ENCODE results near the gene CSK. TPM values are rescaled to one million over a fixed set of nuclear protein-coding genes. Genes with fewer than 3 reads are reported as not detected.

Gene CSK
- polyA plus RNA-seq, 4 donors: 39.4 to 76.8 (median 53.2) TPM

GRCh38 chr15:74791007-74791406 is 9.1 kb downstream of the CSK start:
- Histone ChIP-seq H3K9me3 (ENCODE audit: control insufficient read depth in 2 of 2, insufficient read depth in 1 of 2, low read depth in 1 of 2, low read length in 1 of 2) (no peaks in the 10 kb centered on the region), H3K27ac (ENCODE audit: low read depth in 1 of 3, low read length in 2 of 3) (peak overlapping the region in 1 of 3 donors; percentile 88), H3K27me3 (ENCODE audit: control insufficient read depth in 3 of 3, insufficient read depth in 3 of 3, low read length in 3 of 3) (no peaks in the 10 kb centered on the region), H3K36me3 (ENCODE audit: control insufficient read depth in 3 of 3, insufficient read depth in 2 of 3, low read depth in 1 of 3, low read length in 3 of 3) (peaks cover 0 to 83% (median 0%) of the 10 kb centered on the region in 3 donors), H3K4me1 (ENCODE audit: control insufficient read depth in 3 of 3, insufficient read depth in 2 of 3, low read depth in 1 of 3, low read length in 2 of 3) (peaks cover 9 to 85% (median 36%) of the 10 kb centered on the region in 3 donors), H3K4me3 (ENCODE audit: low read depth in 1 of 3, low read length in 3 of 3) (no peak overlapping the region)
- WGBS, 3 donors: 21 to 36% (median 22%) methylated on average over 1 of the region's 1 CpG
- FAIRE-seq (no peak), DNase-seq (no peak)

DNA sequence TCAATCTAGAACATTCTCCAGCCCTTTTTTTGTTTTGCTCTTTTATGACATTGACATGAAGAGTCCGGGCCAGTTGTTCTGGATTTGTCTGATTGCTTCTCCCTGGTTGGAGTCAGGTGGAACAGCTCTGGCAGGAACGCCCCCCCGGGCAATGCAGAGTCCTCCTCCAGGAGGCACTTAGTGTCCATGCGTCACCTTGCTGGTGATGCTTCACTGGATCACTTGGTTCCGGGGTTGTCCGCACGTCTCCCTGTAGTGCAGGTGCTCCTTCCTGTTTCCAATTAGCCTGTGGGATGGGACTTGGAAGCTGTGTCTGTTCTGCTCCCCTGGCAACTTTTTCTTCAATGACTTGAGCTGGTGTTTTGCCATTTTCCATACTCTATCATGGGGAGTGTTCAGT is 9.8 kb downstream of the CSK start:
- peak overlapping the region in 1 of 3 donors; percentile 32 for H3K27ac ChIP-seq (ENCODE audit: low read depth in 1 of 3, low read length in 2 of 3)
- no peak overlapping the region for H3K4me3 ChIP-seq (ENCODE audit: low read depth in 1 of 3, low read length in 3 of 3)

GRCh38 chr15:74792227-74793016 is 10.5 kb downstream of the CSK start:
- 46 to 63% (median 61%) methylated on average over 12 of the region's 12 CpGs for WGBS, 3 donors
- Histone ChIP-seq H3K4me3 (ENCODE audit: low read depth in 1 of 3, low read length in 3 of 3) (no peak overlapping the region), H3K9me3 (ENCODE audit: control insufficient read depth in 2 of 2, insufficient read depth in 1 of 2, low read depth in 1 of 2, low read length in 1 of 2) (no peaks in the 10 kb centered on the region), H3K27me3 (ENCODE audit: control insufficient read depth in 3 of 3, insufficient read depth in 3 of 3, low read length in 3 of 3) (no peaks in the 10 kb centered on the region), H3K36me3 (ENCODE audit: control insufficient read depth in 3 of 3, insufficient read depth in 2 of 3, low read depth in 1 of 3, low read length in 3 of 3) (peaks cover 0 to 79% (median 0%) of the 10 kb centered on the region in 3 donors), H3K27ac (ENCODE audit: low read depth in 1 of 3, low read length in 2 of 3) (peak overlapping the region in 1 of 3 donors; percentile 32), H3K4me1 (ENCODE audit: control insufficient read depth in 3 of 3, insufficient read depth in 2 of 3, low read depth in 1 of 3, low read length in 2 of 3) (peaks cover 9 to 72% (median 24%) of the 10 kb centered on the region in 3 donors)
- FAIRE-seq: no peak
- DNase-seq: no peak

More for the DNA sequence above, 9.8 kb downstream of the CSK start:
- FAIRE-seq (no peak), DNase-seq (no peak)
- 62 to 71% (median 71%) methylated on average over 7 of the region's 7 CpGs for WGBS, 3 donors
- no peaks in the 10 kb centered on the region for H3K27me3 ChIP-seq (ENCODE audit: control insufficient read depth in 3 of 3, insufficient read depth in 3 of 3, low read length in 3 of 3)
- no peaks in the 10 kb centered on the region for H3K9me3 ChIP-seq (ENCODE audit: control insufficient read depth in 2 of 2, insufficient read depth in 1 of 2, low read depth in 1 of 2, low read length in 1 of 2)
- H3K36me3 ChIP-seq (ENCODE audit: control insufficient read depth in 3 of 3, insufficient read depth in 2 of 3, low read depth in 1 of 3, low read length in 3 of 3): peaks cover 0 to 83% (median 0%) of the 10 kb centered on the region in 3 donors
- H3K4me1 ChIP-seq (ENCODE audit: control insufficient read depth in 3 of 3, insufficient read depth in 2 of 3, low read depth in 1 of 3, low read length in 2 of 3): peaks cover 9 to 79% (median 32%) of the 10 kb centered on the region in 3 donors

DNA sequence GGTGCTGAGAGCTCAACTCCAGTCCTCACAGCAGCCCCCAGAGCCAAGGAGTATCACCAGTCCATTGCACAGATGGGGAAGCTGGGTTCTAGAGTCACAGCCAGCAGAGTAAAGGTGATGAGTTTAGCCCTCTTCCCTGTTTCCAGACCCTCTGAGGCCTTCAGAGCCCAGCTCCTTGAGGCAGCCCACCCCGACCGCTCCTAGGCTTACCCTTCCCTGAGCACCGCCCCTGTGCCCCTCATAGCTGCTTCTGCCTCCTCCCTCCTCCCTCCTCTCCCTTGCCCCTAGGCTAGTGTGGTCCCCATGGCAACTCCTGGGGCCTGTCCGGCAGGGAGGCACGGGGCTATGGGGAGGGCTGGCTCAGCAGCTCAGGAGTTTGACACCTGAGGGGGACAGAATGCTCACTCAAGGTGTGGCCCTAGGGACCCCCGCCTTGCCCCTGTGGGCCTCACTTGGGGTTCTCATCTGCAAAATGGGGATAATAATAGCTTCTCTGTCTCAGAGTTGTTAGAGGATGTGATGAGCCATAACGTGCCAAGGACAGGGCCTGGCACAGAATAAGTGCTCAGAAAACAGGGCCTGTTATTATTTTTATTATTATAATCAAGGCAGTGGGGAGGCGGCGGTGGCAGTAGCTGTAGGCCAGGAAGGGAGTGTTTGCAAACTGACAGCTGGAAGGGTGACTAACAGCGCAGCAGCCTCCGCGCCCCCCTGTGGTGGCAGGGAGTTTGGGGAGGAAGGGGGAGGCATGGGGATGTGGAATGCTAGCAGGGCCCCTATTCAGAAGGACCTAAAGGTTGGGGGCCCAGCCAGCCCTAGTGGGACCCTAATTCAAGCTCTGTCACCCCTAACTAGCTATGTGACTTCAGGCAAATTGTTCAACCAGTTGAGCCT is 11.5 kb downstream of the CSK start:
- H3K36me3 ChIP-seq (ENCODE audit: control insufficient read depth in 3 of 3, insufficient read depth in 2 of 3, low read depth in 1 of 3, low read length in 3 of 3): peaks cover 0 to 78% (median 0%) of the 10 kb centered on the region in 3 donors
- H3K4me1 ChIP-seq (ENCODE audit: control insufficient read depth in 3 of 3, insufficient read depth in 2 of 3, low read depth in 1 of 3, low read length in 2 of 3): peaks cover 6 to 67% (median 21%) of the 10 kb centered on the region in 3 donors
- H3K4me3 ChIP-seq (ENCODE audit: low read depth in 1 of 3, low read length in 3 of 3): no peak overlapping the region
- no peaks in the 10 kb centered on the region for H3K9me3 ChIP-seq (ENCODE audit: control insufficient read depth in 2 of 2, insufficient read depth in 1 of 2, low read depth in 1 of 2, low read length in 1 of 2)
- H3K27ac ChIP-seq (ENCODE audit: low read depth in 1 of 3, low read length in 2 of 3): peak overlapping the region in 2 of 3 donors; percentile 15 to 32
- H3K27me3 ChIP-seq (ENCODE audit: control insufficient read depth in 3 of 3, insufficient read depth in 3 of 3, low read length in 3 of 3): no peaks in the 10 kb centered on the region
- WGBS, 3 donors: 65 to 75% (median 65%) methylated on average over 12 of the region's 12 CpGs
- FAIRE-seq (no peak), DNase-seq (no peak)

GRCh38 chr15:74794248-74794969 is 12.5 kb downstream of the CSK start:
- Histone ChIP-seq H3K4me1 (ENCODE audit: control insufficient read depth in 3 of 3, insufficient read depth in 2 of 3, low read depth in 1 of 3, low read length in 2 of 3) (peaks cover 6 to 63% (median 15%) of the 10 kb centered on the region in 3 donors), H3K27ac (ENCODE audit: low read depth in 1 of 3, low read length in 2 of 3) (no peak overlapping the region), H3K4me3 (ENCODE audit: low read depth in 1 of 3, low read length in 3 of 3) (no peak overlapping the region), H3K36me3 (ENCODE audit: control insufficient read depth in 3 of 3, insufficient read depth in 2 of 3, low read depth in 1 of 3, low read length in 3 of 3) (peaks cover 0 to 79% (median 2%) of the 10 kb centered on the region in 3 donors), H3K27me3 (ENCODE audit: control insufficient read depth in 3 of 3, insufficient read depth in 3 of 3, low read length in 3 of 3) (no peaks in the 10 kb centered on the region), H3K9me3 (ENCODE audit: control insufficient read depth in 2 of 2, insufficient read depth in 1 of 2, low read depth in 1 of 2, low read length in 1 of 2) (no peaks in the 10 kb centered on the region)
- FAIRE-seq (no peak), DNase-seq (no peak)
- 62 to 76% (median 69%) methylated on average over 7 of the region's 9 CpGs for WGBS, 3 donors

GRCh38 chr15:74794970-74795349 is 13.1 kb downstream of the CSK start:
- no peak for DNase-seq
- Histone ChIP-seq H3K27me3 (ENCODE audit: control insufficient read depth in 3 of 3, insufficient read depth in 3 of 3, low read length in 3 of 3) (no peaks in the 10 kb centered on the region), H3K27ac (ENCODE audit: low read depth in 1 of 3, low read length in 2 of 3) (no peak overlapping the region), H3K36me3 (ENCODE audit: control insufficient read depth in 3 of 3, insufficient read depth in 2 of 3, low read depth in 1 of 3, low read length in 3 of 3) (peaks cover 0 to 79% (median 2%) of the 10 kb centered on the region in 3 donors), H3K9me3 (ENCODE audit: control insufficient read depth in 2 of 2, insufficient read depth in 1 of 2, low read depth in 1 of 2, low read length in 1 of 2) (no peaks in the 10 kb centered on the region), H3K4me3 (ENCODE audit: low read depth in 1 of 3, low read length in 3 of 3) (no peak overlapping the region), H3K4me1 (ENCODE audit: control insufficient read depth in 3 of 3, insufficient read depth in 2 of 3, low read depth in 1 of 3, low read length in 2 of 3) (peaks cover 5 to 63% (median 11%) of the 10 kb centered on the region in 3 donors)
- 81 to 86% (median 85%) methylated on average over 9 of the region's 9 CpGs for WGBS, 3 donors
- no peak for FAIRE-seq

DNA sequence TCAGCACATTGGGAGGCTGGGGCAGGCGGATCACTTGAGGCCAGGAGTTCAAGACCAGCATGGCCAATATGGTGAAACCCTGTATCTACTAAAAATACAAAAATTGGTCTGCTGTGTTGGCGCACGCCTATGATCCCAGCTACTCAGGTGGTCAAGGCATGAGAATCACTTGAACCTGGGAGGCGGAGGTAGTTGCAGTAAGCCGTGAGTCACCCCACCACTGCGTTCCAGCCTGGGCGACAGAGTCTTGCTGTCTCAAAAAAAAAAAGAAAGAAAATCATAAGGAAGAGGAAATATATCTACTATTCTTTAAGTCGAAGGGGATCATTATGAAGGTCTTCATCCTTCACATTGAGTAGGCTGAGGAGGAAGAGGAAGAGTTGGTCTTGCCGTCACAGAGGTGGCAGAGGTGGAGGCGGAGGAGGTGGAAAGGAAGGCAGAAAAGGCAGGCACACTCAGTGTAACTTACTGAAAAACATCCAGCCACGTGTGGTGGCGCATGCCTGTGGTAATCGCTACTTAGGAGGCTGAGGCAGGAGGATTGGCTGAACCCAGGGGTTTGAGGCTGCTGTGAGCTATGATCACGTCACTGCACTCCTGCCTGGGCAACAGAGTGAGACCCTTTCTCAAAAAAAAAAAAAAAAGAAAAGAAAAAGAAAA is 14.2 kb downstream of the CSK start:
- whole genome bisulfite sequencing, 3 donors: 80 to 86% (median 85%) methylated on average over 14 of the region's 14 CpGs
- H3K4me3 ChIP-seq (ENCODE audit: low read depth in 1 of 3, low read length in 3 of 3): no peak overlapping the region
- H3K27ac ChIP-seq (ENCODE audit: low read depth in 1 of 3, low read length in 2 of 3): no peak overlapping the region
- peaks cover 2 to 61% (median 6%) of the 10 kb centered on the region in 3 donors for H3K4me1 ChIP-seq (ENCODE audit: control insufficient read depth in 3 of 3, insufficient read depth in 2 of 3, low read depth in 1 of 3, low read length in 2 of 3)
- FAIRE-seq (no peak), DNase-seq (no peak)
- H3K9me3 ChIP-seq (ENCODE audit: control insufficient read depth in 2 of 2, insufficient read depth in 1 of 2, low read depth in 1 of 2, low read length in 1 of 2): no peaks in the 10 kb centered on the region
- H3K27me3 ChIP-seq (ENCODE audit: control insufficient read depth in 3 of 3, insufficient read depth in 3 of 3, low read length in 3 of 3): no peaks in the 10 kb centered on the region
- H3K36me3 ChIP-seq (ENCODE audit: control insufficient read depth in 3 of 3, insufficient read depth in 2 of 3, low read depth in 1 of 3, low read length in 3 of 3): peaks cover 0 to 82% (median 4%) of the 10 kb centered on the region in 3 donors

Measured in small intestine (tissue), 7 donors.